DOHH2 (cell line): ENCODE results near the gene FYCO1.

Source experiments
- CTCF ChIP-seq: fragments of 200-600 bp; sonication (generic); IDR thresholded peaks from one replicate; pipeline ENCODE4 v1.5.1; 2014; ENCODE audit warnings: antibody characterized with exemption, mild to moderate bottlenecking, low read depth, low read length; ENCODE audit not compliant: poor library complexity, severe bottlenecking
- EZH2phosphoT487 ChIP-seq: fragments of 200-600 bp; sonication (generic); IDR thresholded peaks from 2 replicates; pipeline ENCODE4 v1.6.1; 2017; ENCODE audit warnings: borderline replicate concordance, mild to moderate bottlenecking, antibody characterized with exemption, low read length, moderate library complexity, mixed read lengths

- TF ChIP-seq CTCF: no peak
- no peak for TF ChIP-seq EZH2phosphoT487
Observed at GRCh38 chr3:46027736-46028397, 32.2 kb upstream of the FYCO1 start.
